Uterus (tissue), 2 donors: Measurements from ENCODE around the gene SMURF1.

ENCODE experiments used
- POLR2A ChIP-seq, 2 donors: fragments of 450-650 bp; IDR thresholded peaks; one replicate each; pipeline ENCODE4 v1.6.1; 2016; ENCODE audit warnings: antibody characterized with exemption in 2 of 2, mild to moderate bottlenecking in 1 of 2, moderate library complexity in 1 of 2
- TF ChIP-seq, protein P1 (sequence below), 4 experiments: fragments of 200-600 bp in 2 of 4; fragments of 450-650 bp in 2 of 4; sonication (generic) in 2 of 4; IDR thresholded peaks; one replicate each; pipeline ENCODE4 v1.5.1; 2016 to 2019; ENCODE audit warnings: antibody characterized with exemption in 4 of 4, mild to moderate bottlenecking in 2 of 4, moderate library complexity in 1 of 4

DNA sequence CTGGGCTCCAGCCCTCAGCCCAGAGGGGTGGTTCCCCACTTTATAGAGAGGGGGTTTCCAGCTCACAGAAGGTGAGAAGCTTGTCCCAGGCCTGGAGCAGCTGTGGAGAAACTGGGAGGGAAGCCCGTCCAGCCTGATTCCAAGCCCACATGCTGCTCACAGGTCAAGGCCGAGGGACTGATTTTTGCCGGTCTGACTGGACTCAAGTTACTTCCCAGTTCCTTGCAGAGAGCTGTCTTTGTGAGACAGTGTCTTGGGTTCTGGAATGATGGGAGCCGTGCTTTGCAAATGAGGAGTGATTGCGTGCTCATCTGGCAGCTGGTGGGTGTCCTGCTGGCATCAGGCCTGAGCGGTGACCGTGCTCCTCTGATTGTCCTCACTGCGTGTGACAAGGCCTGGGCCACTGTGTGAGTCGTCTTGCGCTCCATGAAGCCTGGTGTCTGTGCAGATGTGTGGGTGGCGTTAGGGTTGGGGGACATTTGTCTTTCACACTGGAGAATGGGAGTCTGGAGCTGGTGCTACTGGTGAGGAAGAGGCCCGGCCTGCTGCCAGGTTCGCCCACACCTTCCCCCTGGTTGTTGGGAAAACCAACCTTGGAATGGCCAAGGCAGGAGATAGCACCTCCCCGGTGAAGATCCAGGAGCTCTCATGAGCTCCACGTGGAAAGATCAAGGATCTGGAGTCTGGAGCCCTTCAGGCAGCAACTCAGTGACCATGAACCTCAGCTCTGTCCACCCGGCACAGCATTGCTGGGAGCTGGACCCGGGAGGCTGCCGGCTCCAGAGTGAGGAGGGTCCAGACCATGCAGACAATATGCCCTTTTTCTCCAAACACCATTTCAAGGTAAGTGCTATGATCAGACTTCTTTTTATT lies 129.6 kb downstream of the SMURF1 start:
- TF ChIP-seq, protein P1, sequence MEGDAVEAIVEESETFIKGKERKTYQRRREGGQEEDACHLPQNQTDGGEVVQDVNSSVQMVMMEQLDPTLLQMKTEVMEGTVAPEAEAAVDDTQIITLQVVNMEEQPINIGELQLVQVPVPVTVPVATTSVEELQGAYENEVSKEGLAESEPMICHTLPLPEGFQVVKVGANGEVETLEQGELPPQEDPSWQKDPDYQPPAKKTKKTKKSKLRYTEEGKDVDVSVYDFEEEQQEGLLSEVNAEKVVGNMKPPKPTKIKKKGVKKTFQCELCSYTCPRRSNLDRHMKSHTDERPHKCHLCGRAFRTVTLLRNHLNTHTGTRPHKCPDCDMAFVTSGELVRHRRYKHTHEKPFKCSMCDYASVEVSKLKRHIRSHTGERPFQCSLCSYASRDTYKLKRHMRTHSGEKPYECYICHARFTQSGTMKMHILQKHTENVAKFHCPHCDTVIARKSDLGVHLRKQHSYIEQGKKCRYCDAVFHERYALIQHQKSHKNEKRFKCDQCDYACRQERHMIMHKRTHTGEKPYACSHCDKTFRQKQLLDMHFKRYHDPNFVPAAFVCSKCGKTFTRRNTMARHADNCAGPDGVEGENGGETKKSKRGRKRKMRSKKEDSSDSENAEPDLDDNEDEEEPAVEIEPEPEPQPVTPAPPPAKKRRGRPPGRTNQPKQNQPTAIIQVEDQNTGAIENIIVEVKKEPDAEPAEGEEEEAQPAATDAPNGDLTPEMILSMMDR (IDR thresholded peaks at IDR 0.05), result no peak
- no peak for TF ChIP-seq POLR2A (IDR thresholded peaks at IDR 0.05)
